A549 (cell line): Measurements from ENCODE around the gene PSMC4.

ENCODE experiments used
- BHLHE40 ChIP-seq: IDR thresholded peaks from 2 replicates; pipeline ENCODE4 v1.6.1; 2012; ENCODE audit warnings: low read depth, low read length, inconsistent platforms
- EHF ChIP-seq: fragments of 250-450 bp; sonication (Bioruptor Pico); IDR thresholded peaks from 2 replicates; pipeline ENCODE4 v1.5.0; 2020; ENCODE audit warnings: mild to moderate bottlenecking
- HEYL ChIP-seq: fragments of 250-450 bp; sonication (Bioruptor Pico); IDR thresholded peaks from 2 replicates; pipeline ENCODE4 v1.8.0; 2021; ENCODE audit warnings: mild to moderate bottlenecking, moderate library complexity
- PHF8 ChIP-seq: fragments of 200-600 bp; sonication (generic); IDR thresholded peaks from 2 replicates; pipeline ENCODE4 v1.6.1; 2016; ENCODE audit warnings: low read depth, mild to moderate bottlenecking, antibody characterized with exemption, moderate library complexity, borderline replicate concordance
- POLR2A ChIP-seq: IDR thresholded peaks from 2 replicates; pipeline ENCODE4 v1.6.1; 2012; ENCODE audit warnings: mild to moderate bottlenecking, low read length
- RAD21 ChIP-seq, 2 experiments: fragments of >200 bp in 1 of 2; sonication (Bioruptor Twin) in 1 of 2; formaldehyde crosslinking in 1 of 2; IDR thresholded peaks in 1 of 2; conservative IDR thresholded peaks in 1 of 2; 2 replicates in 1 of 2; 3 replicates in 1 of 2; pipeline ENCODE4 v1.6.1; 2012 to 2018; ENCODE audit warnings: inconsistent platforms in 1 of 2
- REST ChIP-seq: fragments of 200-600 bp; sonication (generic); IDR thresholded peaks from 2 replicates; pipeline ENCODE4 v1.6.1; 2016; ENCODE audit warnings: antibody characterized with exemption, mild to moderate bottlenecking, moderate library complexity
- TF ChIP-seq, protein P1 (sequence below): fragments of >200 bp; sonication (Bioruptor Twin); formaldehyde crosslinking; IDR thresholded peaks from 3 replicates; pipeline ENCODE4 v1.5.1; 2016

DNA sequence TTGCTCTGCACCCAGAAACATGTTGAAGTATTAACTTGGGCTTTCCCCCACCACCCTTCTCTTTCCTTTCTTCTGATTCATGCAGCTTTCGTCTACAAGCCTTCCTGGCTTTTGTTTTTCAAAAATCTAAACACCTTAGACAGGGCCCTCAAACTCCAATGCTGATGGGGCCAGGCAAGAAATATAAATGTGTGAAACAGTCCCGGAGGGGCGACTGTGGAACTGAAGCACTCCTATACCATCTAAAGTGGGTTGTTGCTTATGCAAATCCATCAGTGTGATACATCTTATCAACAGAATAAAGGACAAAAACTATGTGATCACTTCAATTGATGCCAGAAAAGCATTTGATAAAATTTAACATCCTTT, 42.6 kb upstream of the PSMC4 start:
- TF ChIP-seq, protein P1, sequence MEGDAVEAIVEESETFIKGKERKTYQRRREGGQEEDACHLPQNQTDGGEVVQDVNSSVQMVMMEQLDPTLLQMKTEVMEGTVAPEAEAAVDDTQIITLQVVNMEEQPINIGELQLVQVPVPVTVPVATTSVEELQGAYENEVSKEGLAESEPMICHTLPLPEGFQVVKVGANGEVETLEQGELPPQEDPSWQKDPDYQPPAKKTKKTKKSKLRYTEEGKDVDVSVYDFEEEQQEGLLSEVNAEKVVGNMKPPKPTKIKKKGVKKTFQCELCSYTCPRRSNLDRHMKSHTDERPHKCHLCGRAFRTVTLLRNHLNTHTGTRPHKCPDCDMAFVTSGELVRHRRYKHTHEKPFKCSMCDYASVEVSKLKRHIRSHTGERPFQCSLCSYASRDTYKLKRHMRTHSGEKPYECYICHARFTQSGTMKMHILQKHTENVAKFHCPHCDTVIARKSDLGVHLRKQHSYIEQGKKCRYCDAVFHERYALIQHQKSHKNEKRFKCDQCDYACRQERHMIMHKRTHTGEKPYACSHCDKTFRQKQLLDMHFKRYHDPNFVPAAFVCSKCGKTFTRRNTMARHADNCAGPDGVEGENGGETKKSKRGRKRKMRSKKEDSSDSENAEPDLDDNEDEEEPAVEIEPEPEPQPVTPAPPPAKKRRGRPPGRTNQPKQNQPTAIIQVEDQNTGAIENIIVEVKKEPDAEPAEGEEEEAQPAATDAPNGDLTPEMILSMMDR = no peak
- no peak for TF ChIP-seq BHLHE40
- no peak for TF ChIP-seq RAD21 (conservative IDR thresholded peaks at IDR 0.05 in 1 of 2, IDR thresholded peaks at IDR 0.05 in 1 of 2)
- TF ChIP-seq PHF8 = no peak
- TF ChIP-seq EHF (CRISPR knock-in tag) = no peak
- TF ChIP-seq HEYL (CRISPR knock-in tag) = no peak
- TF ChIP-seq REST = no peak
- TF ChIP-seq POLR2A = no peak
